Mesodermal cell (in vitro differentiated cells): ENCODE measurements around the gene FDXR. TPM values are rescaled to one million over a fixed set of nuclear protein-coding genes. Genes with fewer than 3 reads are reported as not detected.
A peak's percentile ranks its signal among the peaks of the same experiment; 100 is the strongest.

Experiments used
- H3K27ac ChIP-seq: 2 replicates; pipeline ENCODE4 v1.7.0; 2013; ENCODE audit warnings: mild to moderate bottlenecking, low read depth, low read length, moderate library complexity; ENCODE audit not compliant: severe bottlenecking
- H3K36me3 ChIP-seq: 2 replicates; pipeline ENCODE4 v1.7.1; 2013; ENCODE audit warnings: mild to moderate bottlenecking, low read length, moderate library complexity; ENCODE audit not compliant: control insufficient read depth, insufficient read depth
- H3K4me1 ChIP-seq: one replicate; pipeline ENCODE4 v1.7.1; 2013; ENCODE audit warnings: mild to moderate bottlenecking, low read length; ENCODE audit not compliant: insufficient read depth, control insufficient read depth, poor library complexity, severe bottlenecking
- H3K4me3 ChIP-seq: 2 replicates; pipeline ENCODE4 v1.7.0; 2013; ENCODE audit warnings: low read length, control low read depth, mild to moderate bottlenecking; ENCODE audit not compliant: insufficient read depth, poor library complexity, severe bottlenecking; ENCODE audit errors: extremely low read depth
- H3K9me3 ChIP-seq: 2 replicates; pipeline ENCODE4 v1.7.1; 2013; ENCODE audit warnings: mild to moderate bottlenecking, low read length, moderate library complexity; ENCODE audit not compliant: control insufficient read depth
- WGBS, 2 experiments: methylation state at CpG; one replicate each; pipeline ENCODE4 v1.1.5; 2013; ENCODE audit warnings: missing lambda C conversion rate in 2 of 2; ENCODE audit not compliant: insufficient coverage in 2 of 2; 5-methylcytosine and 5-hydroxymethylcytosine counted together
- polyA plus RNA-seq, 2 experiments: library from polyadenylated mRNA; stranded (reverse); fragments of 50-300 nt; gene quantifications; one replicate each; pipeline ENCODE4 v1.2.3, GENCODE V29; 2013

Gene FDXR, protein sequence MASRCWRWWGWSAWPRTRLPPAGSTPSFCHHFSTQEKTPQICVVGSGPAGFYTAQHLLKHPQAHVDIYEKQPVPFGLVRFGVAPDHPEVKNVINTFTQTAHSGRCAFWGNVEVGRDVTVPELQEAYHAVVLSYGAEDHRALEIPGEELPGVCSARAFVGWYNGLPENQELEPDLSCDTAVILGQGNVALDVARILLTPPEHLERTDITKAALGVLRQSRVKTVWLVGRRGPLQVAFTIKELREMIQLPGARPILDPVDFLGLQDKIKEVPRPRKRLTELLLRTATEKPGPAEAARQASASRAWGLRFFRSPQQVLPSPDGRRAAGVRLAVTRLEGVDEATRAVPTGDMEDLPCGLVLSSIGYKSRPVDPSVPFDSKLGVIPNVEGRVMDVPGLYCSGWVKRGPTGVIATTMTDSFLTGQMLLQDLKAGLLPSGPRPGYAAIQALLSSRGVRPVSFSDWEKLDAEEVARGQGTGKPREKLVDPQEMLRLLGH
- polyA plus RNA-seq (2013, experiment 1 of 2), result 23.7 TPM
- polyA plus RNA-seq (2013, experiment 2 of 2), result 21.1 TPM

DNA sequence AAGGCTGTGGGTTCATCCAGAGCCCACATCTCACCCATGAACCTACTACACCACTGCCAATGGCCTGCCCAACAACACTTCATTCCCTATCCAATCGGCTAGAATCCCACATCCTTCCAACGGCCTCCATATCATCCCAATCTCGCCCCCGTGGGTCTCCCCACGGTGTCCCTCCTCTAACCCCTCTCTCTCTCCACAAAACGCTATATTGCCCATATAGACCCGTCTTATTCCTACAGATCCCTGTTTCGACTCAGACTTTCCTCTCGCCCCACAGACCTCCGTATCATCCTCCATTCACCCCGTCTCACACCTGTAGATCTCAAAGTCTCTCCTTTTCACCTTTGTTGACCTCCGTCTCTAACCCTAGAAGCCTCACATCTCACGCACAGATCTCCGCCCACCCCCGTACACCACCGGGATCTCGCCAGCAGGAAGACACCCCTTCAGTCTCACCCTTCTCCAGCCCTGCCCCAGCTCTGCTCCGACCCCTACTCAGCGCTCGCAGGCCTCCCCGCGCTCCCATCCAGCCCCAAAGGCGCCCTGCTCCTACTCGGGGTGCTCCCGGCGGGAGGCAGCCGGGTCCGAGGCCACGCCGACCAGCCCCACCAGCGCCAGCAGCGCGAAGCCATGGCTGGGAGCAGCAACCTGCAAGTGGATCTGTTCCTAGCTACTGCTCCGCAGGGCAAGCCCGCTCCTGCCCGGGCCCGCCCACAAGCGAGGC, at the start of gene FDXR:
Gene FDXR (minus strand): TSS at position 682 of the 724 bp plus-strand sequence. CDS start 50 bp downstream, at position 632.
- H3K4me3 ChIP-seq, result peak within 1 kb of the TSS; percentile 68
- peaks cover 4% of the 10 kb centered on the region for H3K36me3 ChIP-seq
- peaks cover 19% of the 10 kb centered on the region for H3K4me1 ChIP-seq
- peak within 1 kb of the TSS; percentile 63 for H3K27ac ChIP-seq
- WGBS, 2 experiments, result 6 to 7% methylated on average over 30 to 35 of the region's 38 CpGs
- no peaks in the 10 kb centered on the region for H3K9me3 ChIP-seq

DNA sequence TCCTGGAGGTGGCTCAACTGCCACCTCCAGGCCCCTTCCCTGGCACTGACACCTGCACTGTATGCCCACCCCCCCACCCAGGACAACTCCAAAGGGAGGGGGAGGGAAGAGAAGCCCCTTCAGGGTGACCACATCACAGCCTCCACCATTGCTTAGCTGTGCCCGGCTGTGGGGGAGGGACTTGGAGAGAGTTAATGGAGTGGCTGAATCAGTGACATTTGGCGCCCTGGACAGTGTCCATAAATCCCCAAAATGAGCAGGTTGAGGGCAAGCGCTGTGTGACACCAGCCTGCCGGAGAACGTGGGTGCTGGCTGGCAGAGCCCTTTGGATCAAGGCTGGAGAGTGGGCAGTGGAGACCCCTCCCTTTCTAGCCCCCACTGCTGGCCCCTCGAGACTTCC, 49.4 kb upstream of the FDXR start:
- H3K27ac ChIP-seq, result no peak overlapping the region
- 82 to 85% methylated on average over 5 to 6 of the region's 6 CpGs for WGBS, 2 experiments

DNA sequence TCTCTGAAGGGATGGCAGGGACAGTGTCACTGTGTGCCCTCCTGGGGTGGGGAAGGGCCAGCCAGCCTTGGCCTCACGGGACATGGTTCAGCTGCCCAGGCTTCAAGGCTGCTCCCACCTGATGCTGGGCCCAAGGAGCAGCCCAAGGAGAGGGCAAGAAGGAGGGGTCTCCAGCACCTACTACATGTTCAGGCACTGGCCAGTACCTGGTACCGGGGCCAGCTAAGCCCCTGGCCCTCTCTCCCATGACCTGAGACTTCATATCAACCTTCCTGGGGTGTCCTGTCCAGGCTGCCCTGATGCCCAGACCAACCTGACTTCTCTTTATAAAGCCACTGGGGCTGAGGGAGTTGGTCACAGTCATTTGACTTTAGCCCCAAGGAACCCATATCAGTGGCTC, 49.0 kb upstream of the FDXR start:
- no peaks in the 10 kb centered on the region for H3K9me3 ChIP-seq
- H3K4me3 ChIP-seq, result no peak overlapping the region
- WGBS, 2 experiments, result 95 to 100% methylated on average over 2 of the region's 2 CpGs
- no peaks in the 10 kb centered on the region for H3K36me3 ChIP-seq
- no peak overlapping the region for H3K27ac ChIP-seq
- H3K4me1 ChIP-seq, result no peaks in the 10 kb centered on the region

More for the DNA sequence above, 49.4 kb upstream of the FDXR start:
- no peaks in the 10 kb centered on the region for H3K9me3 ChIP-seq
- H3K4me3 ChIP-seq, result no peak overlapping the region
- no peaks in the 10 kb centered on the region for H3K4me1 ChIP-seq
- no peaks in the 10 kb centered on the region for H3K36me3 ChIP-seq

DNA sequence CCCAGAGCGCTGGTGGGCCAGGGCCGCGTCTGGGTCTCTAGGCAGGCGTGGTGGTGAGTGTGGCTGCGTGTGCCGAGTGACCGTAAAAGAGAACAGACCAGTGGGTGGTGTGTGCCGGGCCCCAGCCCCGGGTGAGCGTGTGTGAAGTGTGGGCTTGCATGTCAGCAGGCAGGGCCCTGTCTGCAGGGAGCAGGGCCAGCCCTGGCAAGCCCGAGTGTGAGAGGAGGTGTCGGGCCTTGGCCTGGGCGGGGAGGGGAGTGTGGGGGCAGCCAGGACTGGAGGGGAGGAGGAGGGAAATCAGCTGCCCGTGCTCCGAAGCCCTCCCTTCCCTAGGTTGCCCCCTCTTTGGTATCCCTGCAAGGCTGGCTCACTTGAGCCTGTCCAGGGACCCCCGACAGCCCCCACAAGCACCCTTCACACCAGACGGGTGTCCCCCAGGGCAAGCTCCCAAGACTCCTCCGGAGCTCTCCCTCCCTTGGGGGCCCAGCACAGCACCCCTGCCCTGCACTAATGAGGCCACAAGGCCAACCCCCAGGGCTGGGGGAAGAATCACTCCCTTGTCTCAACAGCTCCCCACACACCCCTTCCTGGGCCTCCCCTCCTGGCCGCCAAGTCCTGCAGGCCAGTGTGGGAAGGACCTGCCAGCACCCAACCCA, 48.4 kb upstream of the FDXR start:
- H3K36me3 ChIP-seq, result no peaks in the 10 kb centered on the region
- H3K27ac ChIP-seq, result no peak overlapping the region
- WGBS, 2 experiments, result 69 to 79% methylated on average over 13 to 14 of the region's 19 CpGs
- H3K4me1 ChIP-seq, result no peaks in the 10 kb centered on the region
- H3K9me3 ChIP-seq, result no peaks in the 10 kb centered on the region
- H3K4me3 ChIP-seq, result no peak overlapping the region

DNA sequence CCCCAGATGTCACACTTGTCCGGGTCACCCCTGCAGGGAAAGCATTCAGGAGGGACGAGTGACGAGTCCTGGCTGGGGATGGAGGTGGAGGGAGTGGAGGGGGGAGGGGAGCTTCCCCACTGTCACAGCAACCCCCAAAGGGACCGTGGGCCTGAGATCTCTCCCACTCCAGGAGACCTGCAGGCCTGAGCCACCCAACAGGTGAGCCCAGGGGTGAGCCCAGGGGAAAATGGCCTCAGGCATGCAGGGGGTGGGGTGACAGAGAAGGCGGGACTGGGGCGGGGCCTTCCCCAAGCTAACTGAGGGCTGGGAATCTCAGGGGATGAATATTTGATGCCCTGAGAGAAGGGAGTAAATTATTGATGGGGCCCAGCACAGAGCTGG, 47.8 kb upstream of the FDXR start:
- H3K27ac ChIP-seq, result no peak overlapping the region
- H3K4me3 ChIP-seq, result no peak overlapping the region
- 51 to 67% methylated on average over 1 to 2 of the region's 6 CpGs for WGBS, 2 experiments
- no peaks in the 10 kb centered on the region for H3K4me1 ChIP-seq
- H3K36me3 ChIP-seq, result no peaks in the 10 kb centered on the region
- H3K9me3 ChIP-seq, result no peaks in the 10 kb centered on the region

DNA sequence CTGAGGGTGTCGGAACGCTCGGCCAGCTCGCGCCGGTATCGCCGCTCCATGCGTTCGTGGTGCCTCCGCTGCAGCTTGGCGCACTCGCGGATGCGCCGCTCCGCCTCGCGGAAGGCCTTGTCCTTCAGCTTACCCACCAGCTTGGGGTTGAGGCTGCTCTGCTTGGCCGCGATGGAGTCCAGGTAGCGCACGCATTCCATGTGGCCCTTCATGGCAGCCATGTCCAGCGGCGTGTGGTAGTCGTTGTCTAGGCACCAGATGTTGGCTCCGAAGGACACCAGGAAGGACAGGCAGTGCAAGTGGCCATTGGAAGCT, 47.5 kb upstream of the FDXR start:
- H3K27ac ChIP-seq, result no peak overlapping the region
- H3K36me3 ChIP-seq, result no peaks in the 10 kb centered on the region
- no peaks in the 10 kb centered on the region for H3K4me1 ChIP-seq
- no peaks in the 10 kb centered on the region for H3K9me3 ChIP-seq
- 95 to 97% methylated on average over 25 to 27 of the region's 27 CpGs for WGBS, 2 experiments
- H3K4me3 ChIP-seq, result no peak overlapping the region

DNA sequence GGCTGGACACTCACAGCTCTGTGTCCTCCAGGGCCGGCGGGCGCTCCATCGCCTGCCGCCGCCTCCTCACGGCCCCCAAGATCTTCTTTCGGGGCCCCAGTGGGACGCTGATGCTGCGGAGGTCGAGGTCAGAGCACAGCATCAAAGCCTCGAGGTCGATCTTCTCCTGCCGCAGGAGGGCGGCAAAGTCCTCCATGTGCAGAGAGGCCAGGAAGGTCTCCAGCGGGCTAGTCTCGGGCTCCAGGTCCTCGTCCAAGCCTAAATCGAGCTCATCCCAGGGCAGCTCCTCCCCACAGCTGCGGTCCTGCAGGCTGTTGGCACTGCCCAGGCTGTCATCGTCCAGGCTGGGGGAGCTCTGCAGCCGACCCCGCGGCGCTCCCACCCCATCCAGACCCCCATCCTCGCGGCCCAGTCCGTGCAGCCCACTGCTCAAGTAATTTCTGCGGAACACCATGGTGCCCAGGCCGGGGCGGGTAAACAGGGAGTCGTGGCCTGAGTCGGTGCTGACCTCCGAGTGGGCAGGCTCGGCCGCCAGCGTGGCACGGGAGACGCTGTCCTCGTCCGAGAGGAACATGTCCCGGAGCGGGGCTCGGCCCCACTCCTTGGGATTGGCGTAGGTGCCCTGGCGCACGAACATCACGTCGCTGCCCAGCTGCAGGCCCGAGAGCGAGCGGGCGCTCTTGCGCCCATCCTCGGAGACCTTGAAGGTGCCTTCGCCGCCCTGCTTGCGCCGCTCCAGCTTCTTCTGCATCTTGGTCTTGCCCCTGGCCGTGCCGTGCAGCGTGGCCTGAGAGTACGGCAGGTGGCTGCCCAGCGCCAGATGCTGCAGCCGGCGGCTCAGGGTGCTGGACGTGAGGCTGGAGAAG, 46.9 kb upstream of the FDXR start:
- Histone ChIP-seq H3K27ac (no peak overlapping the region), H3K9me3 (no peaks in the 10 kb centered on the region), H3K4me3 (no peak overlapping the region), H3K4me1 (no peaks in the 10 kb centered on the region), H3K36me3 (no peaks in the 10 kb centered on the region)
- 87% methylated on average over 67 of the region's 67 CpGs for whole genome bisulfite sequencing, 2 experiments

DNA sequence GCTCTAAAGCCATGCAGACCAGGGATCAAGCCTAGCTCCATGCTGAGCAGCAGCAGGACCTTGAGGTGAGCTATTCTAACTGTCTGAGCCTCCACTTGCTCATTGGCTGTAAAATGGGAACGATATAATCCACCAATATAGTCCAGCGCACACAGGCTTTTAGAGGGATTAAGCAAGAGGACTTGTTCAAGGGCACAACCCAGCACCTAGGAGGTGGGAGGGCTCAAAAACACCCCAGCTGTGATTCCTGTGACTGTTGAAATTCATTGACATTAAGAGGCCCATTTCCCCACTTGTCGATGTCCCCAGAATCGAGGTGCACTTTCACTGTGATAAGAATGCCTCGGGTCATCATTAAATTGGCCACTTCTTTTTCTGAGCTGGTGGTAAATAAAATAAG, 46.1 kb upstream of the FDXR start:
- no peaks in the 10 kb centered on the region for H3K36me3 ChIP-seq
- WGBS, 2 experiments, result 95 to 100% methylated on average over 4 to 5 of the region's 5 CpGs
- H3K4me3 ChIP-seq, result no peak overlapping the region
- H3K9me3 ChIP-seq, result no peaks in the 10 kb centered on the region
- H3K27ac ChIP-seq, result no peak overlapping the region
- no peaks in the 10 kb centered on the region for H3K4me1 ChIP-seq

DNA sequence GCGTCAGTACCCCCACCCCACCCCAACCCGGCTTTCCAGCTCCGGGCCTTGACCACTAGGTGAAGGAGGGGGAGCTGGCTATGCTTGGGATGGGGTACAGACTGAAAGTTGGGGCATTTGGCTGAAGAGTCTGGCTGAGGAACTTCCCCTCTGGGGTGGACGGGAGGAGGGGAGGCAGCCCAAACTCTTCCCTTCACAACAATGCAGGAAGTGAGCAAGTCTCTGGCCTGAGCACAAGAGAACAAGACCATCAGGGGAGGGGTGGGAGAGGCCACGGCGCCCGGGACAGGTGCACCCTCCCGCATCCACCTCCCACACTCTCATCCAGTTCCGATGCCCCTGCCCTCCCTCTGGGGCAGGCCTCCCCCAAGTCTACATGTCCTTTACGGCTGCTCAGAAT, 44.6 kb upstream of the FDXR start:
- Histone ChIP-seq H3K36me3 (no peaks in the 10 kb centered on the region), H3K9me3 (no peaks in the 10 kb centered on the region), H3K4me1 (no peaks in the 10 kb centered on the region), H3K4me3 (no peak overlapping the region), H3K27ac (no peak overlapping the region)
- 98 to 100% methylated on average over 2 to 6 of the region's 10 CpGs for WGBS, 2 experiments

DNA sequence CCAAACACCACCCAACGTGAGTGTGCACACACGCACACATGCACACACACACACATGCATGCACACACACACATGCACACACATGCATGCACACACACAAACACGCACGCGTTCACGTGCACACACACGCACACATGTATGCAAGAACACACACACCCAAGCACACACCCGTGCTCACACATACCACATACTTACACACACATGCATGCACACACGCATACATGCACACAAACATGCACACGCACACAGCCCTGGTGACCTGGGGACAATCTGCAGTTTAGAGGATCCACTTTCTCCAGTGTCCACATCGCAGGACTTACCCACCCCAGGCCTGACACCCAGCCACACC, 44.0 kb upstream of the FDXR start:
- 88 to 96% methylated on average over 9 to 10 of the region's 11 CpGs for WGBS, 2 experiments
- no peak overlapping the region for H3K27ac ChIP-seq
- no peak overlapping the region for H3K4me3 ChIP-seq
- no peaks in the 10 kb centered on the region for H3K9me3 ChIP-seq
- H3K36me3 ChIP-seq, result no peaks in the 10 kb centered on the region
- H3K4me1 ChIP-seq, result no peaks in the 10 kb centered on the region
